DOHH2 (cell line): ENCODE measurements around the gene FANCG.

ENCODE experiments used
- H3F3A ChIP-seq: fragments of 200-600 bp; sonication (generic), shearing (Covaris generic); 2 replicates; pipeline ENCODE4 v1.6.0; 2016; ENCODE audit warnings: antibody characterized with exemption, mild to moderate bottlenecking; ENCODE audit not compliant: control insufficient read depth, insufficient read depth
- H3K27ac ChIP-seq: fragments of 200-600 bp; sonication (generic); 2 replicates; pipeline ENCODE4 v1.5.1; 2014; ENCODE audit warnings: low read depth, mild to moderate bottlenecking, low read length, moderate library complexity
- H3K27me3 ChIP-seq: fragments of 200-600 bp; sonication (generic); 2 replicates; pipeline ENCODE4 v1.6.1; 2014; ENCODE audit warnings: mild to moderate bottlenecking, low read length, mixed read lengths; ENCODE audit not compliant: control insufficient read depth
- H3K36me3 ChIP-seq: fragments of 200-600 bp; sonication (generic); 2 replicates; pipeline ENCODE4 v1.6.1; 2014; ENCODE audit warnings: mild to moderate bottlenecking, low read length, moderate library complexity, mixed read lengths; ENCODE audit not compliant: control insufficient read depth
- H3K4me1 ChIP-seq: fragments of 200-600 bp; sonication (generic); 2 replicates; pipeline ENCODE4 v1.6.1; 2014; ENCODE audit warnings: mild to moderate bottlenecking, low read length, mixed read lengths; ENCODE audit not compliant: control insufficient read depth
- H3K4me2 ChIP-seq: fragments of 200-600 bp; sonication (generic); 2 replicates; pipeline ENCODE4 v1.6.0; 2014; ENCODE audit warnings: mild to moderate bottlenecking, low read length, moderate library complexity
- H3K4me3 ChIP-seq: fragments of 200-600 bp; sonication (generic); 2 replicates; pipeline ENCODE4 v1.5.1; 2014; ENCODE audit warnings: mild to moderate bottlenecking, low read length, mixed read lengths
- H3K79me2 ChIP-seq: fragments of 200-600 bp; sonication (generic); 2 replicates; pipeline ENCODE4 v1.6.1; 2014; ENCODE audit warnings: mild to moderate bottlenecking, low read length, mixed read lengths; ENCODE audit not compliant: control insufficient read depth
- H3K9me2 ChIP-seq: fragments of 200-600 bp; sonication (generic); replicated peaks from 2 replicates; pipeline ENCODE4 v1.6.1; 2014; ENCODE audit warnings: mild to moderate bottlenecking, low read length, mixed read lengths; ENCODE audit not compliant: control insufficient read depth
- H3K9me3 ChIP-seq: fragments of 200-600 bp; sonication (generic); 2 replicates; pipeline ENCODE4 v1.6.1; 2014; ENCODE audit warnings: antibody characterized with exemption, low read length, mixed read lengths; ENCODE audit not compliant: control insufficient read depth, insufficient read depth
- H4K20me1 ChIP-seq: fragments of 200-600 bp; sonication (generic); 2 replicates; pipeline ENCODE4 v1.6.0; 2014; ENCODE audit warnings: low read depth, mild to moderate bottlenecking, antibody characterized with exemption, low read length, moderate library complexity; ENCODE audit not compliant: control insufficient read depth, insufficient read depth
- CTCF ChIP-seq: fragments of 200-600 bp; sonication (generic); IDR thresholded peaks from one replicate; pipeline ENCODE4 v1.5.1; 2014; ENCODE audit warnings: antibody characterized with exemption, mild to moderate bottlenecking, low read depth, low read length; ENCODE audit not compliant: poor library complexity, severe bottlenecking
- EZH2phosphoT487 ChIP-seq: fragments of 200-600 bp; sonication (generic); IDR thresholded peaks from 2 replicates; pipeline ENCODE4 v1.6.1; 2017; ENCODE audit warnings: borderline replicate concordance, mild to moderate bottlenecking, antibody characterized with exemption, low read length, moderate library complexity, mixed read lengths

Gene FANCG

GRCh38 chr9:35112257-35113020 lies 32.7 kb upstream of the FANCG start:
- H3K79me2 ChIP-seq, result no peaks in the 10 kb centered on the region
- peaks cover 19% of the 10 kb centered on the region for H3F3A ChIP-seq
- no peaks in the 10 kb centered on the region for H3K36me3 ChIP-seq
- no peaks in the 10 kb centered on the region for H4K20me1 ChIP-seq
- peak overlapping the region; percentile 97 for H3K4me2 ChIP-seq
- H3K4me3 ChIP-seq, result peak overlapping the region; percentile 81; the same call in 1 of the 2 replicates
- H3K9me2 ChIP-seq, result no peaks in the 10 kb centered on the region
- peaks cover 45% of the 10 kb centered on the region for H3K4me1 ChIP-seq
- no peak for TF ChIP-seq EZH2phosphoT487
- no peak for TF ChIP-seq CTCF
- no peaks in the 10 kb centered on the region for H3K9me3 ChIP-seq
- H3K27ac ChIP-seq, result no peak overlapping the region
- H3K27me3 ChIP-seq, result 0 out of 2 replicates have a peak, but pooled peaks cover 3% of the 10 kb centered on the region

GRCh38 chr9:35111001-35111933 lies 31.5 kb upstream of the FANCG start:
- H3K4me3 ChIP-seq, result peak overlapping the region; percentile 81
- no peaks in the 10 kb centered on the region for H3K36me3 ChIP-seq
- no peak overlapping the region for H3K27ac ChIP-seq
- no peaks in the 10 kb centered on the region for H3K9me3 ChIP-seq
- peaks cover 15% of the 10 kb centered on the region for H3F3A ChIP-seq
- TF ChIP-seq CTCF (no peak), EZH2phosphoT487 (no peak)
- no peaks in the 10 kb centered on the region for H3K9me2 ChIP-seq
- H4K20me1 ChIP-seq, result no peaks in the 10 kb centered on the region
- no peaks in the 10 kb centered on the region for H3K79me2 ChIP-seq
- 0 out of 2 replicates have a peak, but pooled peaks cover 3% of the 10 kb centered on the region for H3K27me3 ChIP-seq
- peaks cover 40% of the 10 kb centered on the region for H3K4me1 ChIP-seq
- peak overlapping the region; percentile 97 for H3K4me2 ChIP-seq

GRCh38 chr9:35110327-35110761 lies 30.6 kb upstream of the FANCG start:
- Histone ChIP-seq H3F3A (peaks cover 13% of the 10 kb centered on the region), H4K20me1 (no peaks in the 10 kb centered on the region), H3K4me2 (no peak overlapping the region), H3K79me2 (no peaks in the 10 kb centered on the region), H3K27ac (no peak overlapping the region), H3K27me3 (0 out of 2 replicates have a peak, but pooled peaks cover 3% of the 10 kb centered on the region), H3K4me1 (peaks cover 36% of the 10 kb centered on the region), H3K9me3 (no peaks in the 10 kb centered on the region), H3K9me2 (no peaks in the 10 kb centered on the region), H3K36me3 (no peaks in the 10 kb centered on the region), H3K4me3 (no peak overlapping the region)
- TF ChIP-seq EZH2phosphoT487 (no peak), CTCF (no peak)
